CD4-positive, alpha-beta T cell treated with Interleukin-17A for 1 hour (primary cell): Measurements from ENCODE around the gene PAPOLA.
A peak's percentile ranks its signal among the peaks of the same experiment; 100 is the strongest.

Experiments
- DNase-seq: peaks from one replicate; pipeline ENCODE4 v3.0.0-alpha.2; 2020

The PAPOLA gene

DNA sequence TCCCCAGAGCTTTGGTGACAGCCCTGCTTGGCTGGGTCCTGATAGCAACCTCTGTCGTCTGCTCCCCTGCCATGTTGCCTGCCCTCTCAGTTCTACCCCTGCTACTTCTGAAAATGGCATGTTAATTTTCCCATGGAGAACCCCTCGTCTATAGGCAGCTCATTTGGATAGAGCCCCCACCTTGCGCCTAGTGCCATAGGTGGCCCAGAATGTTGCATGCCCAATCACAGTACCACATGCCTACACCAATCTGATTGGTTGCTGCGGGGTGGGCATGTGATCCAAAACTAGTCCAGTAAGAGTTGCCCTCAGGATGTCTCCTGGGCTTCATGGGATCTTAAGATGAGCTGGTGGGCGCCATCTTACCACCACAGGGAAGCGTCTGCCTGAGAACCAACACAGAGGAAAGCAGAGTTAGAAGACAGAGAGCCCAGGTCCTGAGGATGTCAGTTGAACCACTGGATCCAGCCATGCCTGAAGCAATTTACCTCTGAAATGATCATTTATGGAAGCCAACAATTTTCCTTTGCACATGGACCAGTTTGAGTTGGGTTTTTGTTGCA lies 85.7 kb downstream of the PAPOLA start:
- DNase-seq = no peak

DNA sequence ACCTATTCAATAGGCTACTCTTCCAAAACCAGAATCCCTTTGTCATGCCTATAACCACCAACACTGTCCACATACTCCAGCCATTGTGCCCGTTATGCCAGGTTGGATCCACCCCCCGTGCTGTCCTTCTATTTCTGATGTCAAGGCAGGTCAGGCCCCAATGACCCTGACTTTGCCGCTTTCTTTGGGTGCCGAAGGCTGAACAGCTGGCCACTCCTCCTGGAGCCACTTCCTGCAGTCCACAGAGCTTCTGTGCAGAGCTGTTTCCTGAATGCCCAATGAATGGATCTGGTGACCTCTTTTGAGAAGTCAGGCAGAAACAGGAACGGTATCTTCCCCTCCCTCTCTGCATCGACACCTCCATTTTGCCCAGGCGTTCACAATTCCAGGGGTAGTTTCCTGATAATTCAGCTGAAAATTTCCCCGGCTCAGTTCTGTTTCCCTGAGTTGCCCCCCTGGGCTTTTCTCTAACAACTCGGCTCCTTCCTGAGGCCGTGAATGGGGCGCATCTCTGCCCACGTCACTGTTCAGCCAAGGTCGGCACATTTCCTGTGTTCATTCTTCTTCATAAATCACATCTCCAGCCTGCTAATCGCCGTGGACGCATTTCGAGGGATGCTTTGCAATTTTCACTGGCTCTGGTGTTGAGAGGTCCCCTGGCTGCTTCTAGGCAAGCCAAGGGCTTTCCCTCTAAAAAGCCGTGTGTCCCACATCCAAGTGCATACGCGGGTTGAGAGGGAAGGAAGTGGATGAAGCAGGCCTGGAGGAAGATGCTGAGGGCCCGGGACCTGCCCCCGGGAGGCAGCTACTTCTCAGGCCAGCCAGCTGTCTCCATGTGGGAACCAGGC lies 86.5 kb downstream of the PAPOLA start:
- DNase-seq = no peak

DNA sequence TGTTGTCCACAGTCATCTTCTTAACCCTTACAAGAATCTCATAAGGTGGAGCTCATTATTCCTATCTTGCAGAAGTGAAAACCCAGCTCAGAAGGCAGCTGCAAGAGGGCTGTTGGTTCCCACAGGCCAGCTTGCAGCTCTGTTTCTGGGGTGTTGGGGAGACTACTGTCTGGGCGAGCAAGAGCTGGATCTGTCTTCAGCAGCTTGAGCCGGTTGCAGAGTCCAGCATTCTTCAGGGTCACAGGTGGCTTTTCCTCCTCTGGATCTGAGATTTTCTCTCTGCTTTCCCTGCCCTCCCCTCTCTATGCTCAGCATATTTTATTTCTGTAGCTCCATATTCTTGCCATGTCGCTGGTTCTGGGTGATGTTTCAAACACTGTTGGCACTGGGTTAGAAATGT lies 87.4 kb downstream of the PAPOLA start:
- DNase-seq = no peak

DNA sequence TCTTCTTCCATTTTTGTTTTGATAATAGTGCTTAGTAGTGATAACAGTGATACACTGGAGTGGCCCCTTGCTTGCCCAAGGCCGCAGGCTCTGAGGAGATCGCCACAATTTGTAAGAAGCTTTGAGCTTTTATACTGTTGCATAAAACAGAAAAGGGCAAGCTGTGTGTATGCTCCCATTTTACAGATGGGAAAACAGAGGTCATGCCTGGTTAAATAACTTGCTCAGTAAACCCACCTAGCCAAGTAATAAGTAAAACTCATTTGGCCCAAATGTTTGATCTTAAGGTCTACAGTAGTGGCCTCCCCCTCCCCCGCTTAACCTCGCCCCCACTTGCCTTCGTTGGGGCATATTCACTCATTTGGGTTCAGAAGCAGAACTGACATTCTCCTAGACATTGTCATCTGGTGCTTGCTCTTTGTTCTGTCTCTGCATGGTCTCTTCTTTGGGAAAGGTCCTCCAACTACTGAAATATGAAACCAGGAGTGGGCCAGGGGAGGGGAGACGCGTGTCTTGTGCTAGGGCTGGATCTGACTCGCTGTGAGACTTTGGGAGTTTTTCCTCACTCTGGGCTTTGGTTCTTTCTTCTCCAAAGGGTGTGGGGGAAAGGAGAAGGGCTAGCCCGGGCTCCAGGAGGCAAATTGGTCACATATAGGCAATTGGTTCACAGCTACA lies 88.1 kb downstream of the PAPOLA start:
- no peak for DNase-seq

- peak; percentile 65 for DNase-seq
Observed at GRCh38 chr14:96592591-96593386, 90.6 kb downstream of the PAPOLA start.

DNA sequence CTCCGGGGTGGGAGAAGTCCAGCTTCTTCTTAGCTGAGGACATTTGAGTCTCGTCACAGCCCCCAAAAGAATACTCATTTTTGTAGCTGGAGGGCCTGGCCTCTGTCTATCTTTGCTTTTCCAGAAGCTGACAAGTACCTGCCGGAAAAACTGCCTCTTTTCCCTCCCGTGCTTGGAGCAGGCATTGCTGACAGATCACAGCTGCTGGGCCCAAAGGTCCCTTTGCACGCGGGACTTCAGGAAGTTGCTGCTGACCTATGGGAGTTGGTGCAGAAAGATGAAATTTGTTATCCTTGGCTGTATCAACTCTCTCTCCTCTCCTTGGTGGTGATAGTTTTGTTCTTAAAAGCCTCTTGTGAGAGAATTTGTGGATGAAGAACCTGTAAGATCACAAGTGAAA lies 92.8 kb downstream of the PAPOLA start:
- no peak for DNase-seq

GRCh38 chr14:96597680-96598079 lies 95.5 kb downstream of the PAPOLA start:
- DNase-seq = no peak

DNA sequence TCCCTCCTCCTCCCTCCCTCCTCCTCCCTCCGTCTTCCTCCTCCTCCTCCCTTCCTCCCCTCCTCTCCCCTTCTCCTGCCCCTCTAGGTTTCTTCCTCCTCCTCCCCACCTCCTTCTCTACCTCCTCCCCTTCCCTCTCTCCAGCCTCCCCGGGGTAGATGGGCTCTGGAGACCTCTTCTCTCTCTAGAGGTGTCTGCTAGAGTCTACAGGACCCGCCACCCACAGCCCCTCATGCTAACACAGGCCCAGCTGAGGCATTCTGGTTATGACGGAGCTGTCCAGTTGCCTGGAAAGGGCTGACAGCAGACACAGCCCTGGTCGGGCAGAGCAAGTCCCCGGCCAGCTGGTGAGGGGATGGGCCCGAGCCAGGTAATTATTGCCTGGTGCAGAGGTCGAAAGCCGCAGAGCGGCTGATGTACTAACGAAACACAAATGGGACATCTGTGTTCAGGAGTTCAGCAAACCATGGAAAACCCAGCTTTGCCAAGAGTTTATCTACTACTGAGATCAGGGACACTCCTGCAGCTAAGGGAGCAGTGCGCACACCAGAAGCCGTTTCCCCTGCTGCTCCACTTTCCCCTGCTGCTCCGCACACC lies 96.2 kb downstream of the PAPOLA start:
- no peak for DNase-seq

DNA sequence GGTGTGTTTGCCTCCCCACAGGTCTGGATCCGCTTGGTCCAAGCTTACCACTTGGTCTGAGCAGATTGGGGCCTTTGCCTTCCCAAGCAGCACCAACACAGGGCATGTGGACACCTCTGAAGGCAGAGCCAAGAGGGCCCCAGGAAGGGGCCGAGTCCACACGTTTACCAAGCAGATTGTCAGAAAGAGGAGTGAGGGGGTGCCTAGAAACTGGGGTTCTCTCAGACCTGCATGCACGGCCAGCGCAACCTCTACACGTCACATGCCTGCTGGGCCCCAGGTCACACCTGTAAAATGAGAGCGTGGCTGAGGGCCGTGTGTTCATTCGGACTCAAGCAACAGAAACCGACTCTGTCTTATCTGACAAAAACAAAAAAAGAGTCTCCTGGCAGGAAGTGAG lies 96.9 kb downstream of the PAPOLA start:
- no peak for DNase-seq

DNA sequence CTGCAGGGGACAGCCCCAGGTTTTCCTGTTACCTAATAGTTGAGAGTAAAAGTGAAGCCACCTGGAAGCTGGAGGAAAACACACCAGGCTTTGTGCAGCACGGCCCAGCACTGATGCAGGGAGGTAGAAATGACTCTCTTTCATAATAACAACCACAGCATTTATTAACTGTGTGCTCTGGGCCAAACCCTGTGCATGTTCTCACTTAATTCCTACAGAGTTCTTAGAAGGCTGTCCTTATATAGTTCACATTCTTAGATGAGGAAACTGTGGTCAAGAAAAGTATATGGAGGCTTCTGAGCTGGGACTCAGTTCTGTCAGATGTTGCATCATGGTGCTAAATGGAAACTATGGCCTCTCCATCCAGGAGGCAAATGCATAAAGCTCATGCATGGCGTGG lies 100.0 kb downstream of the PAPOLA start:
- no peak for DNase-seq

GRCh38 chr14:96603350-96604255 lies 101.4 kb downstream of the PAPOLA start:
- no peak for DNase-seq

GRCh38 chr14:96614481-96614881 lies 112.3 kb downstream of the PAPOLA start:
- no peak for DNase-seq

GRCh38 chr14:96616161-96616721 lies 114.1 kb downstream of the PAPOLA start:
- no peak for DNase-seq
